K562 (cell line): ENCODE data around the gene LPCAT2. TPM values are rescaled to one million over a fixed set of nuclear protein-coding genes. Genes with fewer than 3 reads are reported as not detected.

Source experiments
- ATAC-seq: fragments of 200-7000 bp; cut with Tn5 transposase; 3 replicates; pipeline ENCODE4 v1.9.1; 2020; ENCODE audit warnings: moderate library complexity
- BruUV-seq: library from RNA; stranded (reverse); fragments of 400-500 nt; replicated peaks from 2 replicates; lab custom pipeline; 2021; lab: Mats Ljungman, UMichigan
- CTCF ChIA-PET: fragments of 300-600 bp; formaldehyde crosslinking; extraction: SDS; loops from one replicate; lab custom pipeline; 2021; ENCODE audit warnings: low intra/inter-chr PET ratio; lab: Yijun Ruan, JAX
- POLR2A ChIA-PET: fragments of 300-600, 350-650 bp; sonication (Branson Sonifier 250); formaldehyde crosslinking; extraction: SDS; loops from one replicate; lab custom pipeline; 2021; ENCODE audit warnings: antibody characterized with exemption, inconsistent platforms; lab: Yijun Ruan, JAX
- DNase-seq, 4 experiments: peaks; one replicate each; pipeline versions ENCODE4 v3.0.0 to v3.0.0-alpha.2; 2011 to 2018; ENCODE audit warnings: low spot score in 3 of 4, mixed read lengths in 3 of 4; ENCODE audit errors: extremely low read depth in 1 of 4
- FAIRE-seq: peaks from 2 replicates; lab custom pipeline; 2011; peaks lifted over from hg19 to GRCh38; lab: Jason Lieb, UNC
- H2AFZ ChIP-seq: 2 replicates; pipeline ENCODE4 v1.6.0; 2011; ENCODE audit warnings: low read depth, low read length, control low read depth, inconsistent platforms
- H3K27ac ChIP-seq: fragments of 200-600 bp; 3 replicates; pipeline ENCODE4 v1.8.0; 2011; ENCODE audit warnings: low read depth, mild to moderate bottlenecking, control low read depth, inconsistent platforms, low read length, moderate library complexity, mixed read lengths; ENCODE audit errors: extremely low read depth
- H3K27me3 ChIP-seq, 2 experiments: fragments of 300-600 bp in 1 of 2; 2 replicates in 1 of 2; 3 replicates in 1 of 2; pipeline versions ENCODE4 v1.6.0 to v1.8.0; 2011; ENCODE audit warnings: inconsistent platforms in 2 of 2, low read length in 2 of 2, mild to moderate bottlenecking in 1 of 2, mixed read lengths in 1 of 2, moderate library complexity in 1 of 2; ENCODE audit not compliant: control insufficient read depth in 2 of 2, insufficient read depth in 2 of 2
- H3K36me3 ChIP-seq: fragments of 300-600 bp; 3 replicates; pipeline ENCODE4 v1.8.0; 2011; ENCODE audit warnings: mild to moderate bottlenecking, low read length, inconsistent platforms; ENCODE audit not compliant: control insufficient read depth, insufficient read depth
- H3K4me1 ChIP-seq, 2 experiments: fragments of 200-600 bp in 1 of 2; replicated peaks in 1 of 2; 2 replicates in 1 of 2; 3 replicates in 1 of 2; pipeline versions ENCODE4 v1.5.1 to v1.8.0; 2011; ENCODE audit warnings: inconsistent platforms in 2 of 2, low read length in 2 of 2, mild to moderate bottlenecking in 1 of 2, mixed read lengths in 1 of 2, moderate library complexity in 1 of 2; ENCODE audit not compliant: control insufficient read depth in 2 of 2, insufficient read depth in 2 of 2
- H3K4me2 ChIP-seq: 2 replicates; pipeline ENCODE4 v1.6.1; 2011; ENCODE audit warnings: low read length, control low read depth, inconsistent platforms, mixed read lengths; ENCODE audit not compliant: insufficient read depth
- H3K4me3 ChIP-seq: fragments of 200-600 bp; sonication (generic), shearing (Covaris generic); 2 replicates; pipeline ENCODE4 v1.5.1; 2016; ENCODE audit warnings: control low read depth, inconsistent platforms
- H3K79me2 ChIP-seq: fragments of 200-600 bp; 3 replicates; pipeline ENCODE4 v1.8.0; 2011; ENCODE audit warnings: low read length, inconsistent platforms; ENCODE audit not compliant: control insufficient read depth, insufficient read depth
- H3K9ac ChIP-seq, 2 experiments: 2 replicates each; pipeline versions ENCODE4 v1.6.0 to v1.6.1; 2011; ENCODE audit warnings: low read depth in 2 of 2, low read length in 2 of 2, control low read depth in 1 of 2, inconsistent platforms in 1 of 2, mild to moderate bottlenecking in 1 of 2, mixed read lengths in 1 of 2; ENCODE audit not compliant: insufficient read depth in 1 of 2
- H3K9me1 ChIP-seq: one replicate; pipeline ENCODE4 v1.6.0; 2011; ENCODE audit warnings: inconsistent platforms, mild to moderate bottlenecking, low read length, moderate library complexity; ENCODE audit not compliant: control insufficient read depth, insufficient read depth
- H3K9me3 ChIP-seq: replicated peaks from 2 replicates; pipeline ENCODE4 v1.5.1; 2011; ENCODE audit warnings: low read depth, low read length, inconsistent platforms; ENCODE audit not compliant: control insufficient read depth, insufficient read depth
- H4K20me1 ChIP-seq: replicated peaks from 2 replicates; pipeline ENCODE4 v1.6.1; 2011; ENCODE audit warnings: low read length, inconsistent platforms, mixed read lengths; ENCODE audit not compliant: control insufficient read depth, insufficient read depth
- AFF1 ChIP-seq, 2 experiments: fragments of 450-650 bp; IDR thresholded peaks; 2 replicates each; pipeline ENCODE4 v1.6.1; 2018; ENCODE audit warnings: mild to moderate bottlenecking in 2 of 2, low read depth in 1 of 2; ENCODE audit not compliant: partially characterized antibody in 2 of 2
- GABPA ChIP-seq: fragments of 200-800 bp; sonication (Bioruptor generic); conservative IDR thresholded peaks from 2 replicates; pipeline ENCODE4 v1.6.1; 2016; ENCODE audit warnings: low read depth, missing genetic modification characterization, missing compliant biosample characterization
- HMBOX1 ChIP-seq: sonication (generic); IDR thresholded peaks from 2 replicates; pipeline ENCODE4 v1.6.1; 2016
- L3MBTL2 ChIP-seq: fragments of 450-650 bp; IDR thresholded peaks from 2 replicates; pipeline ENCODE4 v1.6.1; 2016; ENCODE audit warnings: mild to moderate bottlenecking, moderate library complexity
- ZC3H8 ChIP-seq: fragments of 450-650 bp; IDR thresholded peaks from 2 replicates; pipeline ENCODE4 v1.6.1; 2017
- WGBS: fragments of 100-300 bp; shearing (Covaris generic); methylation state at CpG from one replicate; pipeline ENCODE4 v1.1.6; 2016; ENCODE audit warnings: low coverage, mixed read lengths; ENCODE audit not compliant: insufficient coverage; ENCODE audit errors: missing lambda C conversion rate; 5-methylcytosine and 5-hydroxymethylcytosine counted together
- in situ Hi-C: fragments of 300-500 bp; cut with MboI; formaldehyde crosslinking; loops from 4 replicates; pipeline ENCODE4 v1.15.0; 2018; ENCODE audit warnings: inconsistent platforms, mixed read lengths
- intact Hi-C: fragments of 100-400 bp; cut with micrococcal nuclease; formaldehyde crosslinking; loops from 2 replicates; pipeline ENCODE4 v1.14.2; 2022
- polyA plus RNA-seq, 8 experiments: library from polyadenylated mRNA; depleted of rRNA in 4 of 8; stranded (reverse) in 5 of 8; unstranded in 3 of 8; fragments of >200 nt; fragmentation: Nextera tagmentation in 2 of 8; fragmentation: Illumina TruSeq in 1 of 8; extraction: Ambion mirVana in 2 of 8; extraction: Trizol in 1 of 8; gene quantifications; 2 replicates each; pipeline versions ENCODE4 v1.2.1 to v1.2.3, GENCODE V29; 2011 to 2014; ENCODE audit warnings: inconsistent platforms in 1 of 8, missing spikeins in 1 of 8
- total RNA-seq, 7 experiments: library from RNA; depleted of rRNA in 6 of 7; stranded (reverse); fragments of >200 nt in 6 of 7; fragmentation: Illumina TruSeq in 2 of 7; extraction: Trizol in 2 of 7; gene quantifications; 2 replicates each; pipeline versions ENCODE4 v1.2.1 to v1.2.3, GENCODE V29; 2011 to 2021; ENCODE audit warnings: low replicate concordance in 1 of 7

Gene LPCAT2
- total and polyA plus RNA-seq, 9 of the 15 experiments (the other 6 are each of a cell fraction or from before 2014, with no cell fraction given) = 2.9 to 15.0 (median 7.3) TPM

GRCh38 chr16:55510185-55510805 is 1.4 kb downstream of the LPCAT2 start (continued):
- TF ChIP-seq HMBOX1 (0 out of 2 replicates have a peak, but pooled peaks have one; percentile 18), GABPA (tag) (0 out of 2 replicates have a peak, but pooled peaks have one; percentile 23), L3MBTL2 (peak; percentile 81)

- no peak overlapping the region for H3K4me3 ChIP-seq
- H3K27me3 ChIP-seq = no peaks in the 10 kb centered on the region
- H3K9ac ChIP-seq = no peak overlapping the region
- no peaks in the 10 kb centered on the region for H3K79me2 ChIP-seq
- no peak overlapping the region for H3K27ac ChIP-seq
- H2AFZ ChIP-seq = no peak overlapping the region
- DNase-seq (no peak), FAIRE-seq (no peak), ATAC-seq (no peak)
- WGBS = no CpG with 5 or more reads among the region's 1 CpG
- in situ Hi-C loops = no loop called here
- no peaks in the 10 kb centered on the region for H3K9me3 ChIP-seq
- H3K9me1 ChIP-seq = no peaks in the 10 kb centered on the region
- intact Hi-C loops = no loop called here
- BruUV-seq = no TSS peak
- H4K20me1 ChIP-seq = no peaks in the 10 kb centered on the region
- TF ChIP-seq AFF1 (IDR thresholded peaks at IDR 0.05; ENCODE audit: low read depth in 1 of 2, partially characterized antibody in 2 of 2) (peak in 1 of 2 experiments; percentile 67), ZC3H8 (no peak)
- H3K4me2 ChIP-seq = no peak overlapping the region
- no peaks in the 10 kb centered on the region for H3K36me3 ChIP-seq
- ChIA-PET CTCF (no interaction called here), POLR2A (interaction anchor here (0.6 kb wide), 1 partner anchor 329 kb away, joined by 3 read pairs; no protein-coding TSS in a partner anchor)
- peaks cover 7 to 10% of the 10 kb centered on the region in 2 experiments; a peak in 4 of 5 replicates for H3K4me1 ChIP-seq
Measured at GRCh38 chr16:55512941-55513340, 4.1 kb downstream of the LPCAT2 start.
